Fibroblast of gingiva (primary cell): Measurements from ENCODE around the gene RIPOR2.
"Not testable (repeated sequence)": the region's sequence is repeated elsewhere in the genome, so short reads cannot be mapped to it uniquely, and the experiment has no call there.

Experiments
- DNase-seq: peaks from one replicate; pipeline ENCODE4 v3.0.0-alpha.2; 2011; ENCODE audit warnings: low read depth

Gene RIPOR2

GRCh38 chr6:24763578-24763977 is 172.2 kb downstream of the RIPOR2 start:
- no peak for DNase-seq

- DNase-seq = no peak
Measured at GRCh38 chr6:24761851-24762250, 173.9 kb downstream of the RIPOR2 start.

GRCh38 chr6:24761193-24761835 is 174.4 kb downstream of the RIPOR2 start:
- no peak for DNase-seq

GRCh38 chr6:24760210-24760609 is 175.6 kb downstream of the RIPOR2 start:
- DNase-seq = no peak

GRCh38 chr6:24759718-24760117 is 176.0 kb downstream of the RIPOR2 start:
- DNase-seq = no peak

GRCh38 chr6:24757611-24758010 is 178.1 kb downstream of the RIPOR2 start:
- DNase-seq = no peak

GRCh38 chr6:24755279-24755678 is 180.5 kb downstream of the RIPOR2 start:
- no peak for DNase-seq

GRCh38 chr6:24754378-24754777 is 181.4 kb downstream of the RIPOR2 start:
- not testable (repeated sequence) for DNase-seq
